ENCODE measurements around the gene EYS. TPM values are rescaled to one million over a fixed set of nuclear protein-coding genes. Genes with fewer than 3 reads are reported as not detected.

Gene EYS
- polyA plus RNA-seq, 3 donors: 0.21 to 0.90 (median 0.22) TPM

GRCh38 chr6:64143101-64143500, 1563.9 kb downstream of the EYS start:
- no peak overlapping the region for H3K27ac ChIP-seq (ENCODE audit: low read depth, low read length)
- WGBS, 3 donors: 56 to 78% (median 78%) methylated on average over 2 of the region's 2 CpGs

- 83 to 94% (median 89%) methylated on average over 2 of the region's 2 CpGs for WGBS, 3 donors
- no peak overlapping the region for H3K27ac ChIP-seq (ENCODE audit: low read depth, low read length)
Measured at GRCh38 chr6:64141680-64142079, 1565.3 kb downstream of the EYS start.

GRCh38 chr6:64128301-64129024, 1578.6 kb downstream of the EYS start:
- WGBS, 3 donors: 74 to 84% (median 78%) methylated on average over 1 of the region's 1 CpG
- no peak overlapping the region for H3K27ac ChIP-seq (ENCODE audit: low read depth, low read length)

DNA sequence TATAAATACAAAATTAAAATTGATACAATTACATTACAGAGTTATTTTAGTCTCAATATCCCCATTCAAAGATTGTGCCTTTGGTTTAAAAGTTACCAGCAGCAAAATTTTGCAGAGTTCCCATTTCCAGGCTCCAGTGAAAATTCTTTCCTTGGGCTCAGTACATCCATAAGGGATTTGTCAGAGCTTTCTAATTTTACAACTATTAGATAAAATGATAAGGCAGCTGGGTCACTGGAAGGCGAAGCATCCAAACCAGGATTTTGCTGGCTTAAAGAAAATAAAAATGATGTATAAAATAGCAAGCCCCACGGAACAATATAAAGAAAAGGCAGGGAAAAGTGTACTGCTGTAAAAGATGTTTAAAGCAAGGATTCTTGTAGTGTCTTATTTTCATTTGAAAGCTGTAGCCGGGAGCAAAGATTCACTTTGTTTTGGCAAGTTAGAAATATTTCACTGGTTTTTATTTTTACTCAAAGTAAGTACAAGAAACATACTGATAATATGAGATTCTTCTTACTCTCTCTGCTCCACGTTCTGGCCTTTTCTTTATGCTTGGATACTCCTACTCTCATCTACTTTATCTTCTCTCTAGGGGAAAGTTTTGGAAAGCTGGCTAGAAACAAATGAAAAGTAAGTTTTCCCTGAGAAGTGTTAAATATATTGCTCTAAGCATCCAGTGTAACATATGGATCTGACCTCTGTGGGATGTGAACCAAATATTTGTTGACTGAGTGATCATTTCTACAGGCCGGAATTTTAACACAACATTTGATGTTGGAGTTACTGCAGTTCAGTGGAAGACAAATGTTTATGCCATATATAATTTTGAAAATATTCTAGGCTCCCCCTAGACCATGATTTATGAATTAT, 1583.0 kb downstream of the EYS start:
- no peak overlapping the region for H3K27ac ChIP-seq (ENCODE audit: low read depth, low read length)
- 52 to 59% (median 56%) methylated on average over 5 of the region's 5 CpGs for WGBS, 3 donors

DNA sequence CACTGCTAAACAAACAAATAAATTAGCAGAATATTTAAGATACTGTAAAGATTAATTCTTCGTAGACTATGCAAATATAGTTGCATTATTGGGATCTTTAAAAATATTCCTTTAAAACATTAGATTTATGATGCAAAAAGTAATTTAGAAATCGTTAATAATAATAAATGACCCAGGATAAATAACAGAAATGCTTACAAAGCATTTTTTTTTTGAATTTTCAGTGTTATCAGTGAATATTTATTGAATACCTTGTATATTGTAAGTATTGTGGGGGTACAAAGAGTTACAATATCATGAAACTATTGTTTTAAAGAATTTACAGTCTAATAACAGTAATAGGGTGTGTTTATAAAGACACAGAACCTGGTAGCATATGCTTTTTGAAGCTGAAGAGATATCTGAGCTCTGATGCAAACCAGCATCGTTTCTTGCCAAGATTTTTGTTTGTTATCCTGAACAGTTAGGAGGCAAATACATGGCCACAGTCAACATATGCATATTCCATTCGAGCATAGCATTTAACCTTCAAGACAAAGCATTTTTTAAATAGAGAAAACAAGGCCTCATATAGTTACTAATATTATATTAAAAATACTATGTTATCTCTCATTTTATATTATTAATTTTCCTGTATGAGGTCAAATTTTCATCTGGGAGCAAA, 1584.2 kb downstream of the EYS start:
- WGBS, 3 donors: 44 to 58% (median 49%) methylated on average over 4 of the region's 4 CpGs
- no peak overlapping the region for H3K27ac ChIP-seq (ENCODE audit: low read depth, low read length)

DNA sequence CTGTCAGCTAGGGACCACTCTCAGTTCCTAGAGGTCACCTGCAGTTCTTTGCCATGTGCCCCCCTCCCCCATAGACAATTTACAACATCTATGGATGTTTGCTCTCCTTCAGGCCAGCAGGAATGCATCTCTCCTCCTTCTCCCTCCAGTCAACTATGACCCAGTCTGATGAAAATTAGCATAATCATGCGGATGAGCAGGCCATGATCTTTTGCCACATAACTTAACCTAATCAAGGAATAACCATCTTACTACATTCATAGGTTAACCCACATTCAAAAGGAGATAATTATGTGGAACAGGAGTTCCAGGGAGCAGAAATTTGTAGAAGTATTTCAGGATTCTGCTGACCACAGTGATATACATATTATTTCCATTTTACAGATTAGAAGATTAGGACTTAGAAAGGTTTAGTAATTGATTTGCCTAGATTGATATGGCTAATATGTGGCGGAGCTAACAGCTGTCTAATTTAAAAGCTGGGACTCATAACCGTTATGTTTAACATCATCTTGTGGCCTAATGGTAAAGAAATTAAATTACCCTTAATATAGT, 1585.9 kb downstream of the EYS start:
- WGBS, 3 donors: 75 to 93% (median 93%) methylated on average over 3 of the region's 3 CpGs
- H3K27ac ChIP-seq (ENCODE audit: low read depth, low read length): no peak overlapping the region

GRCh38 chr6:64113704-64114103, 1593.3 kb downstream of the EYS start:
- whole genome bisulfite sequencing, 3 donors: 66 to 71% (median 70%) methylated on average over 3 of the region's 3 CpGs
- H3K27ac ChIP-seq (ENCODE audit: low read depth, low read length): no peak overlapping the region

DNA sequence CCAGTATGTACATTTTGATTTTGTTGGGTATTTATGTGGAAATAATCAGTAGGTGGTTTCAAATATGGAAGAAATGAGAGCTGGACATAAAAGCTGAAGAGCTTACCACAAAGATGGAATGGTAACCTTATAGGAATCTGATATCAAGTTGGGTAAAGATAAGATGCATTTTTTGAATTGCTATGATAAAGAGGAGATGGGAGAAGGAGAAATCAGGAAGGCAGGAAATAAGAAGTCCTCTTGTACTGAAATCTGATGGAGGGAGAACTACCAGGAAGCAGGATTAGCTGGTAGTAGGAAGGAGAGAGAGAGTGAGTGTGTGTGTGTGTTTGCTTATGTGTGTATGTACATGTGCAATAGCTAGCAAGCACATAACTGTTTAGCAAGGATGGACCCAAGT, 1603.0 kb downstream of the EYS start:
- H3K27ac ChIP-seq (ENCODE audit: low read depth, low read length): no peak overlapping the region

- 38 to 53% (median 51%) methylated on average over 1 of the region's 1 CpG for WGBS, 3 donors
- no peak overlapping the region for H3K27ac ChIP-seq (ENCODE audit: low read depth, low read length)
Measured at GRCh38 chr6:64103480-64103879, 1603.5 kb downstream of the EYS start.

- 25 to 53% (median 37%) methylated on average over 2 of the region's 2 CpGs for WGBS, 3 donors
- H3K27ac ChIP-seq (ENCODE audit: low read depth, low read length): no peak overlapping the region
Measured at GRCh38 chr6:64100702-64101303, 1606.2 kb downstream of the EYS start.

DNA sequence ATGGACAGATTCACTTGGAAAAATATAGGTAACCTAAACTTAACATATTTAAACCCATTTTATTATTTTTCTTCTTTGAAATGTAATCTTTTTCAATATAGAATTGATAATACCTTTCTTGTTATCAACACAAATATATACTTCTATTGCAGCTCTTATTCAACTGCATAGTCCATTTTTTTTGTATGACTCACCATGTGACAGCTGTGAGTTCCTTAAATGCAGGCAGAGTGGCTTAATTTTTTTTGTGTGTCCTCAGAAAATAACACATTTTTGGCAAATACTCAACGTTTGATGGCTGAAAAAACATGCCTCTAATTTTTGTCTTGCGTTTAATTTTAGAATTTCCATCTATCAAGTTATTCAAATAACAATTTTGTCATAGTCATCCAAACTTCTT, 1616.7 kb downstream of the EYS start:
- WGBS, 3 donors: 54 to 65% (median 58%) methylated on average over 2 of the region's 2 CpGs

GRCh38 chr6:64085126-64085525, 1621.9 kb downstream of the EYS start:
- 86 to 98% (median 95%) methylated on average over 13 of the region's 13 CpGs for WGBS, 3 donors
- no peak overlapping the region for H3K27ac ChIP-seq (ENCODE audit: low read depth, low read length)

More for the DNA sequence above, 1616.7 kb downstream of the EYS start:
- no peak overlapping the region for H3K27ac ChIP-seq (ENCODE audit: low read depth, low read length)

- no peak overlapping the region for H3K27ac ChIP-seq (ENCODE audit: low read depth, low read length)
- 47 to 82% (median 54%) methylated on average over 1 of the region's 1 CpG for WGBS, 3 donors
Measured at GRCh38 chr6:64084185-64084663, 1622.8 kb downstream of the EYS start.

- WGBS, 3 donors: 84 to 94% (median 92%) methylated on average over 2 of the region's 2 CpGs
Measured at GRCh38 chr6:64083261-64083660, 1623.8 kb downstream of the EYS start.

GRCh38 chr6:64081453-64081852, 1625.6 kb downstream of the EYS start:
- WGBS, 3 donors: 41 to 60% (median 55%) methylated on average over 2 of the region's 2 CpGs
- no peak overlapping the region for H3K27ac ChIP-seq (ENCODE audit: low read depth, low read length)

More at GRCh38 chr6:64083261-64083660, 1623.8 kb downstream of the EYS start:
- H3K27ac ChIP-seq (ENCODE audit: low read depth, low read length): no peak overlapping the region

DNA sequence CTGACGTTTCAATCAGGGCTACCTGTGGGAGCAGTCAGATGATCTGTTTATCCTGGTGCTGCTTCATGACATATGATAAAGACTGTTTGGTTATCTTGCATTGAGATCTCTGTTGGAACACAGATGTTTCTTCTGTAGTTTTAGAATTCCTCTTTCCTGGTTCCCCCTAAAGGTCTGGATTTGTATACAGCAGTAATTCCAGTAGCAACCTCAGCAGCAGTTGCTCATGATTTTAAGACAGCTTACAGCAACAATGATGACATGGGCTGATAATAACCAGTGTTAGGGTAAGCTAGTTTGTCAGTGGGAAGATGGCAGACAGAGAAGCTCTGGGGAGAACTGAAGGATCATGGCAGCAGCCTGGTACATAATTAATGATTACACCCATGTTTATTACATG, 1632.0 kb downstream of the EYS start:
- WGBS, 3 donors: 37 to 62% (median 61%) methylated on average over 1 of the region's 1 CpG
- H3K27ac ChIP-seq (ENCODE audit: low read depth, low read length): no peak overlapping the region

- 79 to 90% (median 90%) methylated on average over 1 of the region's 1 CpG for WGBS, 3 donors
- H3K27ac ChIP-seq (ENCODE audit: low read depth, low read length): no peak overlapping the region
Measured at GRCh38 chr6:64072686-64073085, 1634.3 kb downstream of the EYS start.

DNA sequence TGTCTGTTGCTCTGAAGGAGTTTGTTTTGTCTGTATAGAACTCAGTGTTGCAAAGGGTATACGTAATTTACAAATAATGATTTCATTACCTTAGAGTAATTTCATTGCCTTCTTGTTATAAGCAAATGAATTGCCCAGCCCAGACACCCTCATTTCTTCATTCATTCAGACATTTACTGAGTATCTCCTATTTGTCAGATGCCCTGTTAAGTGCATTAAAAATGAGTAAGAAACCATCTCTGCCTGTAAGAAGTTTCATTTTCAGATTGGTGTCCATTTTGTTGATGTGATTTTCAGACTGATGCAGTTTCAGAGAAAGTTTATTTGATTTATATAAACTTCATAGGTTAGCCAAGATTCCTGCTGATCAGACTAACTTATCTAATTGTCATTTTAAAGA, 1642.1 kb downstream of the EYS start:
- H3K27ac ChIP-seq (ENCODE audit: low read depth, low read length): no peak overlapping the region
- 80 to 92% (median 86%) methylated on average over 1 of the region's 1 CpG for WGBS, 3 donors

Data from adipose tissue (tissue), 3 donors.